HL-60 (cell line): ENCODE results near the gene HIP1.

ENCODE experiments used
- DNase-seq, 2 experiments: peaks; one replicate each; pipeline ENCODE4 v3.0.0-alpha.2; 2010 to 2020; ENCODE audit warnings: low read depth in 1 of 2, low spot score in 1 of 2
- H3K27ac ChIP-seq: fragments of 250-450 bp; sonication (Bioruptor Pico); replicated peaks from 2 replicates; pipeline ENCODE4 v1.5.1; 2020; ENCODE audit warnings: mild to moderate bottlenecking, moderate library complexity
- H3K27me3 ChIP-seq: fragments of 250-450 bp; sonication (Bioruptor Pico); 2 replicates; pipeline ENCODE4 v1.5.1; 2021; ENCODE audit warnings: mild to moderate bottlenecking, moderate library complexity; ENCODE audit not compliant: insufficient read depth, poor library complexity, severe bottlenecking
- H3K4me3 ChIP-seq: replicated peaks from 2 replicates; pipeline ENCODE4 v1.5.1; 2011; ENCODE audit warnings: mild to moderate bottlenecking, control low read depth, low read length; ENCODE audit not compliant: insufficient read depth
- GABPA ChIP-seq: IDR thresholded peaks from 2 replicates; pipeline ENCODE4 v1.6.1; 2012; ENCODE audit warnings: low read depth
- POLR2AphosphoS5 ChIP-seq: IDR thresholded peaks from 2 replicates; pipeline ENCODE4 v1.6.1; 2012; ENCODE audit warnings: low read depth
- SPI1 ChIP-seq: IDR thresholded peaks from 2 replicates; pipeline ENCODE4 v1.6.1; 2012; ENCODE audit warnings: low read depth, mild to moderate bottlenecking, borderline replicate concordance
- TF ChIP-seq, protein P1 (sequence below): IDR thresholded peaks from 2 replicates; pipeline ENCODE4 v1.6.1; 2012; ENCODE audit warnings: low read depth; ENCODE audit not compliant: insufficient replicate concordance
- TF ChIP-seq, protein P2 (sequence below): IDR thresholded peaks from one replicate; pipeline ENCODE4 v1.5.1; 2011; ENCODE audit warnings: low read length, control low read depth, inconsistent platforms; ENCODE audit not compliant: insufficient read depth

Gene HIP1

DNA sequence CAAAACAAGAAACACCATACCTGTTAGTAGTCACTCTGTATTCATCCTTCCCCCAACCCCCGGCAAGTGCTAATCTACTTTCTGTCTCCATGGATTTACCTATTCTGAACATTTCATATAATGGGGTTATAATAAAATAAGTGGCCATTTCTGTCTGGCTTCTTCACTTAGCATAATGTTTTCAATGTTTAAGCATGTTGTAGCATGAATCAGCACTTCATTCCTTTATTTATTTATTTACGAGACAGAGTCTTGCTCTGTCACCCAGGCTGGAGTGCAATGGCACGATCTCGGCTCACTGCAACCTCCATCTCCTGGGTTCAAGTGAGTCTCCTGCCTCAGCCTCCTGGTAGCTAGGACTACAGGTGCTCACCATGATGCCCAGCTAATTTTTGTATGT is 69.2 kb downstream of the HIP1 start:
- H3K4me3 ChIP-seq: no peak overlapping the region
- no peak for DNase-seq
- no peak overlapping the region for H3K27ac ChIP-seq
- TF ChIP-seq SPI1: no peak
- H3K27me3 ChIP-seq: no peaks in the 10 kb centered on the region

DNA sequence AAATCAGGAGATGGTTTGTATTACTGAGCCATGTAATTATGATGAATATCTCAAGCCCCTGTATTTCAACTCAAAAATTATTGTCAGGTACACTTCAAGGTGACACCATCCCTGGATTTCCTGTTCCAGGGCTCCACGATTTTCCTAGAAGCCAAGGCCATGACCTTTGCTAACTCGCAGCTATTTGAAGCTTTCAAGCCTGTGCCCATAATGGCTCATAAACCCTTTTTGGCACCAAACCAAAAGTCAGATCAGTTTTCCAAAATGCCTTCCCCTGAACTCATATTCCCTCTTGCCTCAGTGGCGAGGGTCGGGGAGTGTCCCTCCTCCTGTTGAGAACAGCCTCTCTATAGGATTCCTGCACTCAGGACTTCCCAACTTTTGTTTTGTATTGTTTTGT is 70.8 kb downstream of the HIP1 start:
- TF ChIP-seq POLR2AphosphoS5: no peak
- TF ChIP-seq, protein P1, sequence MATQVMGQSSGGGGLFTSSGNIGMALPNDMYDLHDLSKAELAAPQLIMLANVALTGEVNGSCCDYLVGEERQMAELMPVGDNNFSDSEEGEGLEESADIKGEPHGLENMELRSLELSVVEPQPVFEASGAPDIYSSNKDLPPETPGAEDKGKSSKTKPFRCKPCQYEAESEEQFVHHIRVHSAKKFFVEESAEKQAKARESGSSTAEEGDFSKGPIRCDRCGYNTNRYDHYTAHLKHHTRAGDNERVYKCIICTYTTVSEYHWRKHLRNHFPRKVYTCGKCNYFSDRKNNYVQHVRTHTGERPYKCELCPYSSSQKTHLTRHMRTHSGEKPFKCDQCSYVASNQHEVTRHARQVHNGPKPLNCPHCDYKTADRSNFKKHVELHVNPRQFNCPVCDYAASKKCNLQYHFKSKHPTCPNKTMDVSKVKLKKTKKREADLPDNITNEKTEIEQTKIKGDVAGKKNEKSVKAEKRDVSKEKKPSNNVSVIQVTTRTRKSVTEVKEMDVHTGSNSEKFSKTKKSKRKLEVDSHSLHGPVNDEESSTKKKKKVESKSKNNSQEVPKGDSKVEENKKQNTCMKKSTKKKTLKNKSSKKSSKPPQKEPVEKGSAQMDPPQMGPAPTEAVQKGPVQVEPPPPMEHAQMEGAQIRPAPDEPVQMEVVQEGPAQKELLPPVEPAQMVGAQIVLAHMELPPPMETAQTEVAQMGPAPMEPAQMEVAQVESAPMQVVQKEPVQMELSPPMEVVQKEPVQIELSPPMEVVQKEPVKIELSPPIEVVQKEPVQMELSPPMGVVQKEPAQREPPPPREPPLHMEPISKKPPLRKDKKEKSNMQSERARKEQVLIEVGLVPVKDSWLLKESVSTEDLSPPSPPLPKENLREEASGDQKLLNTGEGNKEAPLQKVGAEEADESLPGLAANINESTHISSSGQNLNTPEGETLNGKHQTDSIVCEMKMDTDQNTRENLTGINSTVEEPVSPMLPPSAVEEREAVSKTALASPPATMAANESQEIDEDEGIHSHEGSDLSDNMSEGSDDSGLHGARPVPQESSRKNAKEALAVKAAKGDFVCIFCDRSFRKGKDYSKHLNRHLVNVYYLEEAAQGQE: no peak
- no peak for TF ChIP-seq GABPA
- TF ChIP-seq, protein P2, sequence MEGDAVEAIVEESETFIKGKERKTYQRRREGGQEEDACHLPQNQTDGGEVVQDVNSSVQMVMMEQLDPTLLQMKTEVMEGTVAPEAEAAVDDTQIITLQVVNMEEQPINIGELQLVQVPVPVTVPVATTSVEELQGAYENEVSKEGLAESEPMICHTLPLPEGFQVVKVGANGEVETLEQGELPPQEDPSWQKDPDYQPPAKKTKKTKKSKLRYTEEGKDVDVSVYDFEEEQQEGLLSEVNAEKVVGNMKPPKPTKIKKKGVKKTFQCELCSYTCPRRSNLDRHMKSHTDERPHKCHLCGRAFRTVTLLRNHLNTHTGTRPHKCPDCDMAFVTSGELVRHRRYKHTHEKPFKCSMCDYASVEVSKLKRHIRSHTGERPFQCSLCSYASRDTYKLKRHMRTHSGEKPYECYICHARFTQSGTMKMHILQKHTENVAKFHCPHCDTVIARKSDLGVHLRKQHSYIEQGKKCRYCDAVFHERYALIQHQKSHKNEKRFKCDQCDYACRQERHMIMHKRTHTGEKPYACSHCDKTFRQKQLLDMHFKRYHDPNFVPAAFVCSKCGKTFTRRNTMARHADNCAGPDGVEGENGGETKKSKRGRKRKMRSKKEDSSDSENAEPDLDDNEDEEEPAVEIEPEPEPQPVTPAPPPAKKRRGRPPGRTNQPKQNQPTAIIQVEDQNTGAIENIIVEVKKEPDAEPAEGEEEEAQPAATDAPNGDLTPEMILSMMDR: no peak
- TF ChIP-seq SPI1: no peak
- no peak overlapping the region for H3K4me3 ChIP-seq
- no peak overlapping the region for H3K27ac ChIP-seq
- no peak for DNase-seq
- H3K27me3 ChIP-seq: no peaks in the 10 kb centered on the region

DNA sequence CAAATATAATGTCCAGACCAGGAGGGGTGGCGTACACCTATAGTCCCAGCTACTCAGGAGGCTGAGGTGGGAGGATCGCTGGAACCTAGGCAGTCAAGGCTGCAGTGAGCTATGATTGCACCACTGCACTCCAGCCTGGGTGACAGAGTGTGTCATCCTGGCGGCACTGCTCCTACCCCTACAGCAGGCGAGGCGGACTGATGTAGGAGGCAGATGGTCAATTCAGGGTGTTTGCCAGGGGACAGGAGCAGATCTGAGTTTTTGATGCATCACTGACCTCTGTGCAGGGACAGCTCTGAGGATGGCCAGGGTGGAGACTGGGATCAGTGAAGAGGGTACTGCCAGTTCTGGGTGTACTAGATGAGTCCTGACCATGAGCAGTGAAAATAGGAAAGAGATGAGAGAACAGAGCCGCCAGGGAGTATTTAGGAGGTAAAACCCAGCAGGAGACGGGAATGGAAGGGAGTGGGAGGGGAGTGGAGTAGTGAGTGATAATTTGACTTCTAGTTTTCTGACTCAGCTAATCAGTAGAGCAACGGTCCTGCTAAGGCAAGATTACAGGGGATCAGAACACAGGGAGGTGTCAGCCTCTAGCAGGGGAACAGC is 75.3 kb downstream of the HIP1 start:
- no peak for DNase-seq
- no peak overlapping the region for H3K27ac ChIP-seq
- H3K4me3 ChIP-seq: no peak overlapping the region
- TF ChIP-seq, protein P1: no peak
- no peak for TF ChIP-seq GABPA
- TF ChIP-seq POLR2AphosphoS5: no peak
- TF ChIP-seq, protein P2: no peak
- no peak for TF ChIP-seq SPI1
- H3K27me3 ChIP-seq: no peaks in the 10 kb centered on the region

DNA sequence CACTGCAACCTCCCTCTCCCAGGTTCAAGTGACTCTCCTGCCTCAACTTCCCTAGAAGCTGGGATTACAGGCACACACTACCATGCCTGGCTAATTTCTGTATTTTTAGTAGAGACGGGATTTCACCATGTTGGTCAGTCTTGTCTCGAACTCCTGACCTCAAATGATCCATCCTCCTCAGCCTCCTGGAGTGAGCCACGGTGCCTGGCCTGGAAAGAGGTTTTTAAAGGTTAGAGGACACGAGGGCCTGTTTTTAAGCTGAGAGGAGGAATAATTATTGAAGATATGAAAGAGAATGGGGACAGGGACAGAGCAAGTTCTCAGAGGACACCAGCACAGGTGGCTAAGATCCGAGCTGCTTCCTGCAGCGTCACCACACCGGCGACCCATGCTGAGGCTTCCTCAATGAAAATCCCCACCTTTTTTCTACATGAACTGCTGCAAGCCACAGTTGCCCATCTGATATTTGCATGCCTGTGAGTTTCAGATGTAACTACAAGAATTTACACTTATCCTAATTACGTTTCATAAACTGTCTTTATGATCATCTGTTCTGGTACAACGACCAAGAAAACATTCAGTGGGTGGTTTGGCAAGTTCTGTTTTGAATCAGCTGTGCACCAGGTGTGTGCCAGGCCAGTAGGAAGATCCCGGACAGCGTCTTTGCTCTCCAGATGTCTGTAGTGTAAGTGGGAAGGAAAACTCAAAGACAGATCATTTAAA is 76.0 kb downstream of the HIP1 start:
- H3K4me3 ChIP-seq: no peak overlapping the region
- TF ChIP-seq, protein P1: no peak
- TF ChIP-seq SPI1 (no peak), POLR2AphosphoS5 (no peak), GABPA (no peak)
- TF ChIP-seq, protein P2: no peak
- no peak overlapping the region for H3K27ac ChIP-seq
- H3K27me3 ChIP-seq: no peaks in the 10 kb centered on the region
- DNase-seq: no peak
